ENCODE data around the gene CCT8. TPM values are rescaled to one million over a fixed set of nuclear protein-coding genes. Genes with fewer than 3 reads are reported as not detected.
A peak's percentile ranks its signal among the peaks of the same experiment; 100 is the strongest.

The CCT8 gene
- total and polyA plus RNA-seq, 10 of the 15 experiments (the other 5 are each of a cell fraction or from before 2014, with no cell fraction given): 321 to 696 (median 471) TPM

GRCh38 chr21:29072873-29073221 is 601 bp downstream of the CCT8 start:
- BruUV-seq (replicated peaks): no TSS peak
- no peak for DNase-seq (ENCODE audit: low read depth, low spot score)
- in situ Hi-C loops (cut with MboI) (no loop called here), intact Hi-C loops (cut with micrococcal nuclease; ENCODE audit: unreplicated experiment) (loop anchor here (5.0 kb wide), 1 partner anchor 51 kb away; the partner anchor contains the start of gene USP16)
- ChIA-PET POLR2A (interaction anchor here (1.0 to 8.7 kb wide), 7 partner anchors 8 to 229 kb away, joined by 3 to 68 read pairs (median 8); partner anchors contain the start of genes LTN1, RWDD2B and USP16), RAD21 (ENCODE audit: unreplicated experiment) (interaction anchor here (1.0 to 3.9 kb wide), 4 partner anchors 14 to 246 kb away, joined by 3 to 22 read pairs (median 3); partner anchors contain the start of gene BACH1), SMC1A (ENCODE audit: uncharacterized antibody, unreplicated experiment) (interaction anchor here (0.9 to 3.5 kb wide), 13 partner anchors 10 to 228 kb away, joined by 3 to 16 read pairs (median 5); partner anchors contain the start of genes LTN1, RWDD2B and USP16), CTCF (interaction anchor here (0.6 to 1.5 kb wide), 3 partner anchors 10 to 299 kb away, joined by 3 to 5 read pairs (median 3); partner anchors contain the start of gene RWDD2B)
- Histone ChIP-seq H3K27ac (ENCODE audit: control insufficient read depth, insufficient read depth) (peak overlapping the region; percentile 98), H3K4me1 (ENCODE audit: control insufficient read depth, insufficient read depth, low read length) (no peaks in the 10 kb centered on the region), H2AFZ (ENCODE audit: control insufficient read depth, low read depth, low read length) (no peak overlapping the region; the same call in 1 of the 2 replicates), H3K4me2 (ENCODE audit: control insufficient read depth, insufficient read depth) (peak overlapping the region; percentile 51), H3K9ac (ENCODE audit: control insufficient read depth, insufficient read depth, low read length) (peak overlapping the region; percentile 99), H3K4me3 (peak overlapping the region; percentile 91), H3K79me2 (ENCODE audit: control insufficient read depth, insufficient read depth, low read length) (peaks cover 52% of the 10 kb centered on the region), H3K27me3 (replicated peaks in 1 of 2; ENCODE audit: control insufficient read depth in 2 of 2, insufficient read depth in 2 of 2, low read length in 1 of 2) (no peaks in the 10 kb centered on the region), H3K36me3 (ENCODE audit: control insufficient read depth in 2 of 2, insufficient read depth in 2 of 2, low read length in 1 of 2) (peaks cover 0 to 3% of the 10 kb centered on the region in 2 experiments; a peak in 1 of 4 replicates), H3K9me3 (replicated peaks; ENCODE audit: control insufficient read depth, insufficient read depth, low read length) (peaks cover 2% of the 10 kb centered on the region; the same call in 1 of the 3 replicates), H4K20me1 (ENCODE audit: control insufficient read depth, insufficient read depth) (peaks cover 6% of the 10 kb centered on the region; the same call in 1 of the 2 replicates)
- WGBS (ENCODE audit: insufficient coverage, insufficient replicate concordance, low lambda C conversion rate, missing lambda C conversion rate): 1% methylated on average over 13 of the region's 13 CpGs
- no peak for FAIRE-seq
- 0 out of 2 replicates have a peak, but pooled peaks have one; percentile 2 for TF ChIP-seq FOXM1 (IDR thresholded peaks at IDR 0.05; ENCODE audit: low read depth, low read length)
- no peak for TF ChIP-seq SP1 (IDR thresholded peaks at IDR 0.05; ENCODE audit: low read depth, low read length)
- no peak for TF ChIP-seq CREM (IDR thresholded peaks at IDR 0.05; ENCODE audit: low read depth)
- peak; percentile 1 for ATAC-seq

- peak; percentile 96 for ATAC-seq
- TF ChIP-seq ZNF217 (IDR thresholded peaks at IDR 0.05) (0 out of 2 replicates have a peak, but pooled peaks have one; percentile 33), ATF7 (IDR thresholded peaks at IDR 0.05; ENCODE audit: low read depth) (peak; percentile 95), SMC3 (IDR thresholded peaks at IDR 0.05; ENCODE audit: borderline replicate concordance, low read length) (no peak), HDAC2 (IDR thresholded peaks at IDR 0.05) (no peak), BMI1 (IDR thresholded peaks at IDR 0.05; ENCODE audit: borderline replicate concordance) (0 out of 2 replicates have a peak, but pooled peaks have one; percentile 13), CHD4 (IDR thresholded peaks at IDR 0.05) (peak; percentile 69; the same call in 1 of the 2 replicates), NBN (IDR thresholded peaks at IDR 0.05) (0 out of 2 replicates have a peak, but pooled peaks have one; percentile 45), IKZF2 (IDR thresholded peaks at IDR 0.05) (peak; percentile 97 to 98), YY1 (IDR thresholded peaks at IDR 0.05; ENCODE audit: low read depth, low read length) (no peak), SIX5 (IDR thresholded peaks at IDR 0.05; ENCODE audit: low read depth, low read length, severe bottlenecking) (no peak)
- TF ChIP-seq, protein P1, sequence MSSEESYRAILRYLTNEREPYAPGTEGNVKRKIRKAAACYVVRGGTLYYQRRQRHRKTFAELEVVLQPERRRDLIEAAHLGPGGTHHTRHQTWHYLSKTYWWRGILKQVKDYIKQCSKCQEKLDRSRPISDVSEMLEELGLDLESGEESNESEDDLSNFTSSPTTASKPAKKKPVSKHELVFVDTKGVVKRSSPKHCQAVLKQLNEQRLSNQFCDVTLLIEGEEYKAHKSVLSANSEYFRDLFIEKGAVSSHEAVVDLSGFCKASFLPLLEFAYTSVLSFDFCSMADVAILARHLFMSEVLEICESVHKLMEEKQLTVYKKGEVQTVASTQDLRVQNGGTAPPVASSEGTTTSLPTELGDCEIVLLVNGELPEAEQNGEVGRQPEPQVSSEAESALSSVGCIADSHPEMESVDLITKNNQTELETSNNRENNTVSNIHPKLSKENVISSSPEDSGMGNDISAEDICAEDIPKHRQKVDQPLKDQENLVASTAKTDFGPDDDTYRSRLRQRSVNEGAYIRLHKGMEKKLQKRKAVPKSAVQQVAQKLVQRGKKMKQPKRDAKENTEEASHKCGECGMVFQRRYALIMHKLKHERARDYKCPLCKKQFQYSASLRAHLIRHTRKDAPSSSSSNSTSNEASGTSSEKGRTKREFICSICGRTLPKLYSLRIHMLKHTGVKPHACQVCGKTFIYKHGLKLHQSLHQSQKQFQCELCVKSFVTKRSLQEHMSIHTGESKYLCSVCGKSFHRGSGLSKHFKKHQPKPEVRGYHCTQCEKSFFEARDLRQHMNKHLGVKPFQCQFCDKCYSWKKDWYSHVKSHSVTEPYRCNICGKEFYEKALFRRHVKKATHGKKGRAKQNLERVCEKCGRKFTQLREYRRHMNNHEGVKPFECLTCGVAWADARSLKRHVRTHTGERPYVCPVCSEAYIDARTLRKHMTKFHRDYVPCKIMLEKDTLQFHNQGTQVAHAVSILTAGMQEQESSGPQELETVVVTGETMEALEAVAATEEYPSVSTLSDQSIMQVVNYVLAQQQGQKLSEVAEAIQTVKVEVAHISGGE (CRISPR knock-in tag; IDR thresholded peaks at IDR 0.05): no peak
Observed at GRCh38 chr21:29064850-29065481, 8.5 kb downstream of the CCT8 start.

More at GRCh38 chr21:29064850-29065481, 8.5 kb downstream of the CCT8 start:
- intact Hi-C loops (cut with micrococcal nuclease; ENCODE audit: unreplicated experiment): no loop called here
- no peak overlapping the region for H3K9ac ChIP-seq (ENCODE audit: control insufficient read depth, insufficient read depth, low read length)
- H3K27me3 ChIP-seq (replicated peaks in 1 of 2; ENCODE audit: control insufficient read depth in 2 of 2, insufficient read depth in 2 of 2, low read length in 1 of 2): no peaks in the 10 kb centered on the region
- H3K79me2 ChIP-seq (ENCODE audit: control insufficient read depth, insufficient read depth, low read length): peaks cover 16% of the 10 kb centered on the region
- ChIA-PET POLR2A (interaction anchor here (0.6 to 2.1 kb wide), 5 partner anchors 8 to 46 kb away, joined by 3 to 10 read pairs (median 5); partner anchors contain the start of genes RWDD2B and USP16), CTCF (interaction anchor here (0.8 to 1.5 kb wide), 7 partner anchors 12 to 311 kb away, joined by 3 to 6 read pairs (median 3); no protein-coding TSS in a partner anchor), RAD21 (ENCODE audit: unreplicated experiment) (interaction anchor here (0.9 to 2.0 kb wide), 6 partner anchors 9 to 62 kb away, joined by 4 to 8 read pairs (median 6); partner anchors contain the start of genes CCT8, RWDD2B and USP16), SMC1A (ENCODE audit: uncharacterized antibody, unreplicated experiment) (interaction anchor here (0.6 to 2.1 kb wide), 11 partner anchors 8 to 287 kb away, joined by 3 to 10 read pairs (median 5); partner anchors contain the start of gene USP16)
- no peaks in the 10 kb centered on the region; the same call in 1 of the 2 replicates for H4K20me1 ChIP-seq (ENCODE audit: control insufficient read depth, insufficient read depth)
- H3K9me3 ChIP-seq (replicated peaks; ENCODE audit: control insufficient read depth, insufficient read depth, low read length): no peaks in the 10 kb centered on the region
- H3K36me3 ChIP-seq (ENCODE audit: control insufficient read depth in 2 of 2, insufficient read depth in 2 of 2, low read length in 1 of 2): peaks cover 14 to 42% of the 10 kb centered on the region in 2 experiments
- no peak overlapping the region for H2AFZ ChIP-seq (ENCODE audit: control insufficient read depth, low read depth, low read length)
- H3K4me1 ChIP-seq (ENCODE audit: control insufficient read depth, insufficient read depth, low read length): peaks cover 6% of the 10 kb centered on the region
- FAIRE-seq (peak; percentile 77), DNase-seq (ENCODE audit: low read depth, low spot score) (peak; percentile 52)
- in situ Hi-C loops (cut with MboI): no loop called here
- peak overlapping the region; percentile 70 for H3K27ac ChIP-seq (ENCODE audit: control insufficient read depth, insufficient read depth)
- peak overlapping the region; percentile 78 for H3K4me2 ChIP-seq (ENCODE audit: control insufficient read depth, insufficient read depth)
- no TSS peak for BruUV-seq (replicated peaks)
- peak overlapping the region; percentile 50; the same call in 1 of the 2 replicates for H3K4me3 ChIP-seq
- 19% methylated on average over 3 of the region's 3 CpGs for WGBS (ENCODE audit: insufficient coverage, insufficient replicate concordance, low lambda C conversion rate, missing lambda C conversion rate)
